ENCODE data around the gene MED13L. TPM values are rescaled to one million over a fixed set of nuclear protein-coding genes. Genes with fewer than 3 reads are reported as not detected.
"Not testable (repeated sequence)": the region's sequence is repeated elsewhere in the genome, so short reads cannot be mapped to it uniquely, and the experiment has no call there.

MED13L gene
- total and polyA plus RNA-seq, 12 donors: 8.8 to 106 (median 73.8) TPM

- H3K27me3 ChIP-seq: no peaks in the 10 kb centered on the region
- TF ChIP-seq CTCF (IDR thresholded peaks at IDR 0.05): no peak
- WGBS, 4 donors: 66 to 81% (median 75%) methylated on average over 2 of the region's 2 CpGs
- peaks cover 21 to 75% of the 10 kb centered on the region in 2 donors for H3K4me1 ChIP-seq (replicated peaks in 1 of 2)
- H3K36me3 ChIP-seq (replicated peaks in 1 of 2): no peaks in the 10 kb centered on the region
- H3K27ac ChIP-seq: no peak overlapping the region
- no peak overlapping the region for H3K4me3 ChIP-seq
- intact Hi-C loops (cut with DNase I): no loop called here
- H3K9me3 ChIP-seq (replicated peaks in 1 of 3): no peaks in the 10 kb centered on the region
- DNase-seq: no peak
Measured at GRCh38 chr12:116133149-116133548, 144.3 kb downstream of the MED13L start.

- H3K27me3 ChIP-seq; H3K4me3 ChIP-seq; H3K36me3 ChIP-seq (replicated peaks in 1 of 2); intact Hi-C loops (cut with DNase I); DNase-seq; H3K9me3 ChIP-seq (replicated peaks in 1 of 3); H3K27ac ChIP-seq: not testable (repeated sequence)
- WGBS, 4 donors: 94 to 95% (median 95%) methylated on average over 10 of the region's 10 CpGs
- H3K4me1 ChIP-seq (replicated peaks in 1 of 2): peaks cover 27 to 77% of the 10 kb centered on the region in 2 donors
Measured at GRCh38 chr12:116131987-116132386, 145.5 kb downstream of the MED13L start.

GRCh38 chr12:116131176-116131575, 146.3 kb downstream of the MED13L start:
- WGBS, 4 donors: 93 to 96% (median 95%) methylated on average over 3 of the region's 3 CpGs

GRCh38 chr12:116130431-116130830, 147.1 kb downstream of the MED13L start:
- DNase-seq: no peak
- intact Hi-C loops (cut with DNase I): no loop called here
- H3K4me1 ChIP-seq (replicated peaks in 1 of 2): peaks cover 38 to 83% of the 10 kb centered on the region in 2 donors
- H3K9me3 ChIP-seq (replicated peaks in 1 of 3): no peaks in the 10 kb centered on the region
- WGBS, 4 donors: 17 to 24% (median 21%) methylated on average over 1 of the region's 1 CpG
- TF ChIP-seq POLR2A (IDR thresholded peaks at IDR 0.05): no peak
- TF ChIP-seq CTCF (IDR thresholded peaks at IDR 0.05): no peak
- no peaks in the 10 kb centered on the region for H3K27me3 ChIP-seq
- H3K4me3 ChIP-seq: no peak overlapping the region
- H3K36me3 ChIP-seq (replicated peaks in 1 of 2): no peaks in the 10 kb centered on the region
- H3K27ac ChIP-seq: peak overlapping the region in 1 of 5 donors; percentile 3

More at GRCh38 chr12:116131176-116131575, 146.3 kb downstream of the MED13L start:
- H3K27me3 ChIP-seq: no peaks in the 10 kb centered on the region
- TF ChIP-seq CTCF (IDR thresholded peaks at IDR 0.05) (no peak), POLR2A (IDR thresholded peaks at IDR 0.05) (no peak)
- H3K4me3 ChIP-seq: no peak overlapping the region
- no peak overlapping the region for H3K27ac ChIP-seq
- H3K9me3 ChIP-seq (replicated peaks in 1 of 3): no peaks in the 10 kb centered on the region
- intact Hi-C loops (cut with DNase I): no loop called here
- no peaks in the 10 kb centered on the region for H3K36me3 ChIP-seq (replicated peaks in 1 of 2)
- DNase-seq: no peak
- peaks cover 33 to 77% of the 10 kb centered on the region in 2 donors for H3K4me1 ChIP-seq (replicated peaks in 1 of 2)

- peaks cover 44 to 82% of the 10 kb centered on the region in 2 donors for H3K4me1 ChIP-seq (replicated peaks in 1 of 2)
- TF ChIP-seq CTCF (IDR thresholded peaks at IDR 0.05) (no peak), POLR2A (IDR thresholded peaks at IDR 0.05) (no peak)
- 37 to 74% (median 66%) methylated on average over 1 of the region's 1 CpG for WGBS, 4 donors
- no peak for DNase-seq
- intact Hi-C loops (cut with DNase I): no loop called here
- no peak overlapping the region for H3K27ac ChIP-seq
- H3K27me3 ChIP-seq: no peaks in the 10 kb centered on the region
- H3K9me3 ChIP-seq (replicated peaks in 1 of 3): no peaks in the 10 kb centered on the region
- no peak overlapping the region for H3K4me3 ChIP-seq
- no peaks in the 10 kb centered on the region for H3K36me3 ChIP-seq (replicated peaks in 1 of 2)
Measured at GRCh38 chr12:116128779-116129178, 148.7 kb downstream of the MED13L start.
